SKM-1 (cell line): ENCODE results near the gene THSD4.
"Not testable (repeated sequence)": the region's sequence is repeated elsewhere in the genome, so short reads cannot be mapped to it uniquely, and the experiment has no call there.

Experiments
- DNase-seq: peaks from one replicate; lab custom pipeline; 2025; ENCODE audit not compliant: unreplicated experiment; lab: John Stamatoyannopoulos, UW

Gene THSD4

DNA sequence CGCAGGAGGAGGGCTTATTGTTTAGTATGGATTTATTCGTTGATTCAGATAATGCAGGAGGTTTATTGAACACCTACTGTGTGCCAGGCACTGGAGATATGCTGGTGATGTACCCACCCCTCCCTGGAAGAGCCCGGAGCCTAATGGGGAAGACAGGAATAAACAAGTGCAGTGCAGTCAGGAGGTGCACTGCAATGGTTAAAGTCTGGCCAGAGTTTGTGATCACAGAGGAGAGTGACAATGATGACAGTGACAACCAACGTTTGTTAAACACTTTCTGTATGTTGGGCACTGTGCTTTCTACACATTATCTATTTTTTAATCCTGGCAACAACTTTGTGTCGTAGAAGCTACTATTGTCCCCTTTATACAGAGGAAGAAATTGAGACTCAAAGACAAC is 70.4 kb downstream of the THSD4 start:
- DNase-seq: no peak

- no peak for DNase-seq
These were observed 71.0 kb downstream of the THSD4 start for GRCh38 chr15:71186267-71186666.

- DNase-seq: no peak
These were observed 71.8 kb downstream of the THSD4 start for GRCh38 chr15:71187078-71187477.

DNA sequence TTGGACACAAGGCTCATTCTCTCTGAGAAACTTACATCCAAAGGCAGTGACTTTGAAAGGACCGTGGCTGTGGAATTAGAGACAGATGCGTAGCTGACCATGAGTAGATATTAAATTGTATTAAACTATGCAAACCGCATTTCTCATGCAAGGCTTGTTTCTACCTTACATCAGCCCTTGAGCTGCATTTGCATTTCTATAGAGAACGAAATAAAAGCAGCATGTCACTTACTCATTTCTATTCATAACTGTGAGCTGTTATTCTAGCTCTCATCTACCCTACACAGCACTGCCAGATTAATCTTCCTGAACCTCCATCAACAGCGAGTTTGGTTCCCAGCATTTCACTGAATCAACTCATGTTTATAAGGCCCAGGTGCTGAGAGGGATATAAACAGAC is 72.3 kb downstream of the THSD4 start:
- no peak for DNase-seq

- DNase-seq: no peak
These were observed 74.4 kb downstream of the THSD4 start for GRCh38 chr15:71189718-71190117.

DNA sequence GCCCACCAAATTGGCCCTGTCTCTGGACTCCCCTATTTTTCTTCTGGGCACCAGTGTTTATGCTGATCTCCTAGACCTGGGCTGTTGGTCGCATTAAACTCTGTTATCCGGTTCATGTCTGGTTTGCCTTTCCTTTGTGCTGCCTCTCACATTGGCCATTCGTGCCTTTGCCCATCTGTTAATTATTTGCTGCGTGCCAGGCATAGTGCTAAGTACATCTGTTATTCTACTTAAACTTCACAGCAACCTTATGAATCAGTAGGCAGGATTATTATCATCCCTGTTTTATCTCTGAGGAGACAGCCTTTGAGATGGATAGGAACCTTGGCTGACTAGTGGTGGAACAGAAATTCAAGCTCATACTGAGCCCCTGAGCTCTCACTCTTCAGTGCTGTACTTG is 76.0 kb downstream of the THSD4 start:
- DNase-seq: no peak

DNA sequence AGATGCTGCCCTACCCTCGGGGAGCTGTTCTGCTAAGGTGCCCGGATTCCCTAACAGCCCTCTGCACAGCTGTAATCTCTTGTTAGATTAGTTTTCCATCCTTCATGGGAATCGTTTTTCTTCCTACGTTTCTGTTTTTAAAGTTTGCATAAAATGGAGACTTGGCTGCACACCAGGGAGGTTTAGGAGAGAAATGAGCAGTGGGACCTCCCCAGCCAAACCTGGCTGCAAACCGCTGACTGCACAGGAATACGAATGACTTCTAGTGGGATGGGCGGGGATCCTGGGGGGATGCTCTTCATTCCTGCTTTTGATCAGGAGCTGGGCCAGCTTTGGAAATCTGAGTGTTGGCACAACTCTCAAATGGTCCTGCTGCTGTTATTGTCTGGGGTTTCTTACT is 77.5 kb downstream of the THSD4 start:
- no peak for DNase-seq

GRCh38 chr15:71194286-71194685 is 79.0 kb downstream of the THSD4 start:
- DNase-seq: no peak

GRCh38 chr15:71195242-71195641 is 80.0 kb downstream of the THSD4 start:
- DNase-seq: no peak

GRCh38 chr15:71197620-71198019 is 82.3 kb downstream of the THSD4 start:
- no peak for DNase-seq

- DNase-seq: no peak
These were observed 83.6 kb downstream of the THSD4 start for GRCh38 chr15:71198846-71199245.

DNA sequence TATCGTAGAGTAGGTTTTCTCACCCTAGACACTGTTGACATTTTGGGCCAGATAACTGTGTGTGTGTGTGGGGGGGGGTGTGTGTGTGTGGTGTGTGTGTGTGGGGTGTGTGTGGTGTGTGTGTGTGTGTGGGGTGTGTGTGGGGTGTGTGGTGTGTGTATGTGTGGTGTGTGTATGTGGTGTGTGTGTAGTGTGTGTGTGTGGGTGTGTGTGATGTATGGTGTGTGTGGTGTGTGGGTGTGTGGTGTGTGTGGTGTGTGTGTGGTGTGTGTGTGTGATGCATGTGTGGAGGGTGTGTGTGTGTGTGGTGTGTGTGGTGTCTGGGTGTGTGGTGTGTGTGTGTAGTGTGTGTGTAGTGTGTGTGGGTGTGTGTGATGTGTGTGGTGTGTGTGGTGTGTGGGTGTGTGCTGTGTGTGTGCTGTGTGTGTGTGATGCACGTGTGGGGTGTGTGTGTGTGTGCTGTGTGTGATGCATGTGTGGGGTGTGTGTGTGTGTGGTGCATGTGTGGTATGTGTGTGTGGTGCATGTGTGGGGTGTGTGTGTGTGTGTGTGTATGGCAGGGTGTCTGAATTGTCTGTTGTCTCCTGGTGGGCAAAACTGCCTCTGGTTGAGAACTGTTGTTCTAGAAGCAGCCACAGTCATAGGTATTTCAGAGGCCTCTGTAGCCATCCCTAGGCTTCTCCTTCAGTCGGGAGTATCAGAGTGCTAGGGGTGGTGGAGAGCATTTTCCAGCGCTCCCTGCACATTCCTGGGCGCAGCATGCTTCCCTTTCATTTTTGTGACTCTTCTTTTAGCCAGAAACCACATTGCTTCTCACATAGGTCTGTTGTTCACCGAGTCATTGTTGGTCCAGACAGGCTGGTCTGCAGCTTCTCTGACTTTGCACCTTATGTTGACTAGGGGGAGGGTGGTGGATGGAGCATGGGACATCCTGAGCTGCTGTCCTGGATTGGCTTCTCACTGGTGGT is 84.4 kb downstream of the THSD4 start:
- DNase-seq: no peak

GRCh38 chr15:71201477-71201876 is 86.2 kb downstream of the THSD4 start:
- DNase-seq: no peak

GRCh38 chr15:71202712-71203111 is 87.4 kb downstream of the THSD4 start:
- no peak for DNase-seq

DNA sequence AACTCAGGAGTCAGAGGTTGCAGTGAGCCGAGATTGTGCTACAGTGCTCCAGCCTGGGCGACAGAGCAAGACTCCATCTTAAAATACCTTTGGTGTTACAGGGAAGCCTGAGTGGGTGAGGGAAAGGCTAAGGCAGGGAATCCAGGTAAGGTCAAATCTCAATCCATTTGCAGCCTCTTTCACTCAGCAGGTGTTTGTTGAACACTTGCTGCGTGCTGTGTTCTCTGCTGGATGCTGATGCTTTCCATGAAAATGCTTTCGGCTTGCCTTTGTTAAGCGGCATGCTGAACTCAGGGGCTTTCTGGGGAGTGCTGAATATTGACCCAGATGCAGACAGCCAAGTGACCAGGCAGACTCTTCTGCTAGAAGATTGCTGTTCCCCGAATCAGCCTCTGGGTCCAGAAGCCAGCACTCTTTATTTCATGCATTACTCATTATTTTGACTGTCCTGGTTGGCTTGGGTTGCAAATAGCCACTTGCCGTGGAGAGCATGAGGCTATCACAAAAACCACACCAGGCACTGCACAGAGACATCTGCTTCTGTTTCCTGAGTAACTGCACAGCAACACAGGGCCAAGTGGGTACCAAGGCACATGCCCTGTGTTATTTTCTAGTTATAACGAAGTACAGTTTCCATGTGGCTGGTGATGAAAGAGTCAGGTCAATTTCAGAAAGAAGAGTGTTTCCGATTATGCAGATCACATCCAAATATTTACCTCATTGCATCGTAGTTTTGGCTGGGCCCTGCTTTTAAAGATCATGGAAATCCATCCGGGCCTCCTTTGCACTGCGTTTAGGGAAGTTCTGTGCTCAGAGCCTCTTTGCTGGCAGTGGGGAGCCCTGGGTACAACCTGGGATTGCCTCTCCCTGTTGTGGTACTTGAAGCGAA is 88.6 kb downstream of the THSD4 start:
- no peak for DNase-seq

DNA sequence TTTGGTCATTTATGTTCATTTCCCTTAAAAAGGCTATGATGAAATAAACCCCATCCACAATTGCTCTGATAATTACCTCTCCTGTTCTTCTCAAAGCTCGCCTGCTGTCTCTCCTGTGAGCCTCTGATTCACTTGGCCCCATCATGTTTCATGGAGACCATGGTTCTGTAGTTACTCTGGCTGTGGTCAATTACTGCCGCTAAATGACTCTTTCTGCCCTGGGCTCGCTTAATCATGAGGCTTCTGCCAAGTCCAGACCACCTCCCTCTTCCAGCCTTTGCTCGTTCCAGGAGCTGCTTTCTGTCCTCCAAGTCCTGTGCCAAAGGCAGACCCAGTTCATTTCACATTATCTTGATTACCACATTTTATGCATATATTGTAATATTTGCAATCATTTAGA is 91.9 kb downstream of the THSD4 start:
- DNase-seq: no peak

DNA sequence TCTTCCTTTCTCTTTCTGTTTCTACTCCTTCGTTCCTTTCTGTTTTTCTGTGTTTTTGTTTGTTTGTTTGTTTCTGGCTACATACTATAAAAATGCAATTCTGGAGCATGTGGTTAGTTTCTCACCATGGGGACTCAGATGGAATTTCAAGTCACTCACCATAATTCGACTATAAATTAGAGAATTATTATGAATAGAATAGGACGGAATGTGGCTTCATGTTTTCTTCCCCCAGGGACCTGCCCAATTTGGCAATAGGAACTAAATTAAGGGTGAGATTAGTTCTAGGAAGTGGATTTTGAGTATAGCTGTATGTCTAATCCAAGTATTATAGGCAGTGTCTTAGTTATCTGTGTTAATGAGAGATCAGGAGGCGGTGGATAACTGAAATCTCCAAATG is 96.9 kb downstream of the THSD4 start:
- DNase-seq: no peak

DNA sequence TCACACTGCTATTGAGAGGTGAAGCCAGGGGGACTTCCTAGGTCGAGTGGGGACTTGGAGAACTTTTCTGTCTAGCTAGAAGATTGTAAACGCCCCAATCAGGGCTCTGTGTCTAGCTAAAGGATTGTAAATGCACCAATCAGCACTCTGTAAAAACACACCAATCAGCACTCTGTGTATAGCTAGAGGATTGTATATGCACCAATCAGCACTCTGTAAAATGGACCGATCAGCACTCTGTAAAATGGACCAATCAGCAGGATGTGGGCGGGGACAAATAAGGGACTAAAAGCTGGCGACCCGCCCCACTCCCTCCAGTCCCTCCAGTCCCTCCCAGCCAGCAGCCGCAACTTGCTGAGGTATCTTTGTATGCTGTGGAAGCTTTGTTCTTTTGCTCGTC is 98.7 kb downstream of the THSD4 start:
- DNase-seq: not testable (repeated sequence)

DNA sequence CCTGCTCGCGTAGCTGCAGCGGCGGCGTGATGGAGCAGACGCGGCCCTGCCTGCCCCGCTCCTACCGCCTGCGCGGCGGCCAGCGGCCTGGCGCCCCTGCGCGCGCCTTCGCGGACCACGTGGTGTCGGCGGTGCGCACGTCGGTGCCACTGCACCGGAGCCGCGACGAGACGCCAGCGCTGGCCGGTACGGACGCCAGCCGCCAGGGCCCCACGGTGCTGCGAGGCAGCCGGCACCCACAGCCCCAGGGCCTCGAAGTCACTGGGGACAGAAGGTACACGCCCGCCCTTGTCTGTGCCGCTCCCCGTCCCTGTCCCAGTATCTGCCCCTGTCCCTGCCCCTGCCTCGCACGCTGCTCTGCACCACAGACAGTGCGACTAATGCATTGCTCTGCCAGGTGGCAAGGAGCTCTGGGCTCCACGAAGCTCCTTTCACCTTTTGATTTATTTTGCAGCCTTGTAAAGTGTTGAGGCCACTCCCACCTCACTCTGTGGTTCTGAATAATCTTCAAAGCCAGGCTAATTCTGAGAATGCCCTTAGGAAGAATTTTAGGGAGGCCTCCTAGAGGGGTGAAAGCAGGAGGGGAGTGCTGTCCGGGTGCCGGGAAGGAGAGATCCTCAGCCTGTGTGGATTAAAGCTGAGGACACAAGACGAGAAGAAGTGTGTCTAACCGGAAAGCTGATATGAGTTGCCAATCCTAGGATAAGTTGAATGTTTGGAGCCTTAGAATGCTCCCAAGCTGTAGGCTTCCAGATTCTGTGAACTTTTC is 100.0 kb downstream of the THSD4 start:
- no peak for DNase-seq

- DNase-seq: no peak
These were observed 103.1 kb downstream of the THSD4 start for GRCh38 chr15:71218272-71218805.

DNA sequence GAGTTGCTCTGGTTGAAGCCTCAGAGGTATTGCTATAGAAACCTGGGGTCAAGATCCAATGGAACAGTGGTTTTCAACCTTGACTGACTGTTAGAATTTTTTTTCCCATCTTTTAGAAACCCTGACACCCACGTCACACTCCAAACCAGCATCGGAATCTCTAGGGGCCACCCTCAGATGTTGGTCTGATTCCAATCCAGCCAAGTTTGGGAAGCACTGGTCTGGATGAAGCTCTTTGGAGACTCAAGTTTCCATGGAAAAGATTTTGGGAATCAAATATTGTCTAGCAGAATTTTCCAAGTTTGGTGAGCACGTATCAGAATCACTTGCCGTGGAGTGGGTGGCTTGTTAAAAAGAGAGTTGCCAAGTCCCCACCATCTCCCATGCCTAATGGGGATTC is 103.8 kb downstream of the THSD4 start:
- no peak for DNase-seq
